ENCODE results near the gene ABCB11. TPM values are rescaled to one million over a fixed set of nuclear protein-coding genes. Genes with fewer than 3 reads are reported as not detected.

The ABCB11 gene
- total RNA-seq, 1 experiment from 2014 or later, result 0.12 TPM

DNA sequence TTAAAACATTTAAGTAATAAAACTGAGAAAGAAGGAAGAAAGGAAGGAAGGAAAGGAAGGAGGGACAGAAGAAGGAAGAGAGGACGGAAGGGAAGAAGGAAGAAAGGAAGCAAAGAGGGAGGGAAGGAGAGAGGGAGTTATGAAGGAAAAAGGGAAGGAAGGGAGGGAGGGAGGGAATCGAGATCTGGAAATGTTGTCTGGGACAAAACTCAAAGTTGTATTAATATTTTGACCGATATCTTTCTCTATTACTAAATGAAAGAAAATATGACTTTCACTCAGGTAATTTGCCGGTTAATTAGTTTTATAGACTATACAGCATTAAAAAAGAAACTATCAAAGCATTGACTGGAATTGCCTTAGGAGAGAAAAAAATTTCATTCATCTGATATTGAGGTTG is 85.6 kb downstream of the ABCB11 start:
- no peak overlapping the region for H2AFZ ChIP-seq (ENCODE audit: low read depth, low read length, poor library complexity, severe bottlenecking)
- intact Hi-C loops (cut with micrococcal nuclease), result no loop called here
- H3K9ac ChIP-seq (ENCODE audit: low read length), result no peak overlapping the region
- no TSS peak for BruUV-seq (replicated peaks)
- no peak for ATAC-seq
- no peaks in the 10 kb centered on the region; the same call in 1 of the 2 replicates for H3K27me3 ChIP-seq (ENCODE audit: insufficient read depth, low read length)
- H3K27ac ChIP-seq (ENCODE audit: low read depth, low read length), result no peak overlapping the region
- H3K9me3 ChIP-seq (ENCODE audit: control insufficient read depth in 1 of 2, insufficient read depth in 1 of 2, low read depth in 1 of 2, low read length in 2 of 2), result no peaks in the 10 kb centered on the region
- H3K4me1 ChIP-seq (ENCODE audit: control insufficient read depth in 1 of 2, insufficient read depth in 2 of 2, low read length in 2 of 2), result no peaks in the 10 kb centered on the region
- RAD21 ChIA-PET (ENCODE audit: low non-redundant PET in 1 of 2, low total read pairs in 2 of 2, uncharacterized antibody in 2 of 2, unreplicated experiment in 2 of 2), result no interaction called here
- H3K4me3 ChIP-seq (replicated peaks in 1 of 2; ENCODE audit: low read depth in 1 of 2, low read length in 2 of 2), result no peak overlapping the region
- POLR2A ChIA-PET, result no interaction called here
- no peaks in the 10 kb centered on the region for H3K9me2 ChIP-seq (ENCODE audit: insufficient read depth)
- H3K79me2 ChIP-seq (ENCODE audit: insufficient read depth, low read length), result no peaks in the 10 kb centered on the region
- H3K36me3 ChIP-seq (ENCODE audit: control insufficient read depth in 1 of 2, insufficient read depth in 2 of 2, low read length in 2 of 2), result no peaks in the 10 kb centered on the region
- DNase-seq (ENCODE audit: low read depth, low spot score), result no peak
- no peak overlapping the region for H3K4me2 ChIP-seq (ENCODE audit: low read length)
- H4K20me1 ChIP-seq (ENCODE audit: insufficient read depth), result no peaks in the 10 kb centered on the region
- TF ChIP-seq SIN3A (IDR thresholded peaks at IDR 0.05; ENCODE audit: low read depth) (no peak), FOSL1 (IDR thresholded peaks at IDR 0.05; ENCODE audit: low read depth) (no peak), REST (IDR thresholded peaks at IDR 0.05; ENCODE audit: low read depth) (no peak), SP1 (IDR thresholded peaks at IDR 0.05; ENCODE audit: low read depth) (no peak), EZH2phosphoT487 (IDR thresholded peaks at IDR 0.05; ENCODE audit: borderline replicate concordance) (no peak), ATF3 (IDR thresholded peaks at IDR 0.05) (no peak), CTCF (IDR thresholded peaks at IDR 0.05 in 2 of 3, conservative IDR thresholded peaks at IDR 0.05 in 1 of 3; ENCODE audit: borderline replicate concordance in 1 of 3, insufficient read depth in 1 of 3, low read depth in 2 of 3, low read length in 2 of 3) (no peak), CBX3 (IDR thresholded peaks at IDR 0.05; ENCODE audit: low read depth) (no peak), TCF7L2 (IDR thresholded peaks at IDR 0.05; ENCODE audit: borderline replicate concordance, extremely low read depth, insufficient read depth, insufficient read length) (no peak), ZNF274 (IDR thresholded peaks at IDR 0.05; ENCODE audit: low read depth, low read length) (no peak), RAD21 (IDR thresholded peaks at IDR 0.05; ENCODE audit: low read depth) (no peak), CEBPB (IDR thresholded peaks at IDR 0.05; ENCODE audit: low read depth) (no peak), SRF (IDR thresholded peaks at IDR 0.05; ENCODE audit: low read depth) (no peak)
- TF ChIP-seq, protein P1, sequence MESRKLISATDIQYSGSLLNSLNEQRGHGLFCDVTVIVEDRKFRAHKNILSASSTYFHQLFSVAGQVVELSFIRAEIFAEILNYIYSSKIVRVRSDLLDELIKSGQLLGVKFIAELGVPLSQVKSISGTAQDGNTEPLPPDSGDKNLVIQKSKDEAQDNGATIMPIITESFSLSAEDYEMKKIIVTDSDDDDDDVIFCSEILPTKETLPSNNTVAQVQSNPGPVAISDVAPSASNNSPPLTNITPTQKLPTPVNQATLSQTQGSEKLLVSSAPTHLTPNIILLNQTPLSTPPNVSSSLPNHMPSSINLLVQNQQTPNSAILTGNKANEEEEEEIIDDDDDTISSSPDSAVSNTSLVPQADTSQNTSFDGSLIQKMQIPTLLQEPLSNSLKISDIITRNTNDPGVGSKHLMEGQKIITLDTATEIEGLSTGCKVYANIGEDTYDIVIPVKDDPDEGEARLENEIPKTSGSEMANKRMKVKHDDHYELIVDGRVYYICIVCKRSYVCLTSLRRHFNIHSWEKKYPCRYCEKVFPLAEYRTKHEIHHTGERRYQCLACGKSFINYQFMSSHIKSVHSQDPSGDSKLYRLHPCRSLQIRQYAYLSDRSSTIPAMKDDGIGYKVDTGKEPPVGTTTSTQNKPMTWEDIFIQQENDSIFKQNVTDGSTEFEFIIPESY (IDR thresholded peaks at IDR 0.05; ENCODE audit: extremely low read depth, insufficient replicate concordance, low read length), result no peak
- CTCF ChIA-PET, result no interaction called here

Data from HCT116 (cell line).